Esophagus squamous epithelium (tissue), 5 donors: Measurements from ENCODE around the gene C3AR1. TPM values are rescaled to one million over a fixed set of nuclear protein-coding genes. Genes with fewer than 3 reads are reported as not detected.

Experiments used
- DNase-seq: peaks from one replicate; lab custom pipeline; 2025; lab: John Stamatoyannopoulos, UW
- H3K27ac ChIP-seq, 4 donors: fragments of 200-600 bp; sonication (generic); one replicate each; pipeline ENCODE4 v1.5.1; 2016 to 2019; ENCODE audit warnings: mild to moderate bottlenecking in 1 of 4
- H3K27me3 ChIP-seq, 4 donors: fragments of 200-600 bp; sonication (generic); 1 replicate in 3 of 4; 2 replicates in 1 of 4; pipeline versions ENCODE4 v1.5.1 to v1.6.0; 2017 to 2021; ENCODE audit warnings: antibody characterized with exemption in 1 of 4
- H3K36me3 ChIP-seq, 3 donors: fragments of 200-600 bp; sonication (generic); one replicate each; pipeline ENCODE4 v1.5.1; 2016 to 2019
- H3K4me1 ChIP-seq, 3 donors: fragments of 200-600 bp; sonication (generic); one replicate each; pipeline ENCODE4 v1.5.1; 2017 to 2019
- H3K4me3 ChIP-seq, 4 donors: fragments of 200-600 bp; sonication (generic); 1 replicate in 3 of 4; 2 replicates in 1 of 4; pipeline ENCODE4 v1.5.1; 2016 to 2019; ENCODE audit warnings: mild to moderate bottlenecking in 2 of 4, moderate library complexity in 1 of 4
- H3K9me3 ChIP-seq, 3 donors: fragments of 200-600 bp; sonication (generic); one replicate each; pipeline ENCODE4 v1.5.1; 2016 to 2019
- CTCF ChIP-seq, 6 experiments: fragments of 450-650 bp in 4 of 6; fragments of 200-600 bp in 2 of 6; sonication (generic) in 2 of 6; IDR thresholded peaks; one replicate each; pipeline ENCODE4 v1.5.1; 2016 to 2019; ENCODE audit warnings: antibody characterized with exemption in 6 of 6, mild to moderate bottlenecking in 4 of 6, moderate library complexity in 4 of 6
- POLR2A ChIP-seq, 4 donors: fragments of 450-650 bp; IDR thresholded peaks; one replicate each; pipeline ENCODE4 v1.6.1; 2017; ENCODE audit warnings: antibody characterized with exemption in 4 of 4, mild to moderate bottlenecking in 4 of 4, moderate library complexity in 3 of 4
- WGBS, 2 donors: methylation state at CpG; one replicate each; pipeline ENCODE4 v1.1.5; 2018; 5-methylcytosine and 5-hydroxymethylcytosine counted together
- intact Hi-C: fragments of 100-400 bp; cut with DNase I; formaldehyde crosslinking; loops from one replicate; pipeline ENCODE4 v1.15.0; 2022
- total RNA-seq, 4 donors: library from RNA; depleted of rRNA; stranded (reverse); fragments of >200 nt; gene quantifications; one replicate each; pipeline ENCODE4 v1.1.0, GENCODE V29; 2016
- donor health status: DM: yes; HTN: yes; CAD: no.

The C3AR1 gene
- total RNA-seq, 4 donors from 2014 or later: 0.15 to 9.5 (median 4.7) TPM

- WGBS, 2 donors: 43 to 46% methylated on average over 7 of the region's 7 CpGs
- no peaks in the 10 kb centered on the region for H3K9me3 ChIP-seq
- H3K4me1 ChIP-seq: no peaks in the 10 kb centered on the region
- peaks cover 0 to 35% (median 1%) of the 10 kb centered on the region in 4 donors for H3K27me3 ChIP-seq
- no peak for DNase-seq
- no peak overlapping the region for H3K27ac ChIP-seq
- TF ChIP-seq POLR2A (IDR thresholded peaks at IDR 0.05) (no peak), CTCF (IDR thresholded peaks at IDR 0.05) (no peak)
- no peak overlapping the region for H3K4me3 ChIP-seq
- intact Hi-C loops: no loop called here
- H3K36me3 ChIP-seq: no peaks in the 10 kb centered on the region
Measured at GRCh38 chr12:8011331-8011730, 54.8 kb downstream of the C3AR1 start.

Other genes with a start within 250 kb of the C3AR1 start
- gene SLC2A14, start 193.4 kb downstream of the C3AR1 start, total RNA-seq: not detected
- 1 to 10 TPM; 3.8 to 9.9 (median 4.4) TPM for gene SLC2A3, start 130.2 kb downstream of the C3AR1 start, total RNA-seq
- 10 to 100 TPM in 1 of 4 donors, 1 to 10 TPM in 3; 5.9 to 11.8 (median 7.7) TPM for gene FOXJ2, start 33.6 kb downstream of the C3AR1 start, total RNA-seq
- gene NECAP1, start 15.9 kb upstream of the C3AR1 start, total RNA-seq: 10 to 100 TPM; 18.8 to 27.3 (median 23.5) TPM
- gene CLEC4A, start 57.3 kb upstream of the C3AR1 start, total RNA-seq: 1 to 10 TPM in 3 of 4 donors, under 1 TPM in 1; 0.61 to 2.1 (median 1.6) TPM
- not detected for gene ZNF705A, start 90.7 kb upstream of the C3AR1 start, total RNA-seq
- under 1 TPM in 2 of 4 donors, not detected in 2; 0.18 to 0.64 TPM for gene FAM90A1, start 161.3 kb upstream of the C3AR1 start, total RNA-seq